ENCODE data around the gene OSGEP. TPM values are rescaled to one million over a fixed set of nuclear protein-coding genes. Genes with fewer than 3 reads are reported as not detected.

Gene OSGEP
- total RNA-seq, 1 experiment from 2014 or later: 50.8 TPM

DNA sequence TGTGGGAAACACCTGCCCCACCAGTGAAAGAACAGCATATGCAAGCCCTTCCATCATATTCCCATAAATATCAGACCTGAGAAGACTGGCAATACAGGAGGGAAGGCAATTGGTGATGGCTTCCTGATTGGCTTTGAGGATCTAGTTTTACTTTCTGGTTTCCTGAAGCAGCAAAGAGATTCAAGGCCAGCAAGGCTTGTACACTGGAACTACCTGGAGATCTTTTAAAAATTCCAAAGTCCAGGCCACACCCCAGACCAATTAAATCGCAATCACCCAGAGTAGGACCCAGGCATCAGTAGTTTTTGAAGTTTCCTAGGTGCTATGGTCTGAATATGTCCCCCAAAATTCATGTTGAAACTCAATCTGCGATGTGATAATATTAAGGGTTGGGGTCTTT is 38.4 kb downstream of the OSGEP start:
- H3K4me3 Mint-ChIP-seq: no peak overlapping the region
- Histone ChIP-seq H3K27me3 (ENCODE audit: insufficient read depth, low read length) (no peaks in the 10 kb centered on the region), H2BK20ac (ENCODE audit: low read depth, low read length, poor library complexity, severe bottlenecking) (no peak overlapping the region), H3K9ac (ENCODE audit: extremely low read depth, insufficient read length, low read length) (no peak overlapping the region), H2BK15ac (ENCODE audit: low read depth, low read length) (no peak overlapping the region), H3K4ac (ENCODE audit: low read depth, low read length) (no peak overlapping the region), H2BK5ac (ENCODE audit: insufficient read length, low read length) (no peak overlapping the region), H3K4me2 (ENCODE audit: insufficient read depth, insufficient read length, low read length) (no peak overlapping the region), H3T11ph (ENCODE audit: low read length) (no peak overlapping the region), H3K23me2 (ENCODE audit: insufficient read length, low read depth, low read length, poor library complexity, severe bottlenecking) (peaks cover 4% of the 10 kb centered on the region), H3K56ac (ENCODE audit: insufficient read length, low read depth, low read length) (no peak overlapping the region), H4K91ac (ENCODE audit: insufficient read length, low read depth, low read length) (no peak overlapping the region), H3K14ac (ENCODE audit: insufficient read depth, low read length) (no peak overlapping the region), H2BK12ac (ENCODE audit: insufficient read length, low read depth, low read length) (no peak overlapping the region), H4K5ac (ENCODE audit: insufficient read length, low read depth, low read length) (no peak overlapping the region), H2AK5ac (ENCODE audit: insufficient read length, low read length) (no peak overlapping the region), H2AFZ (ENCODE audit: low read length) (no peak overlapping the region), H3K23ac (ENCODE audit: insufficient read length, low read depth, low read length) (no peak overlapping the region), H3K27ac (ENCODE audit: insufficient read length, low read depth, low read length) (no peak overlapping the region), H3K9me3 (ENCODE audit: control insufficient read depth, low read depth, low read length) (no peaks in the 10 kb centered on the region), H3K4me1 (ENCODE audit: insufficient read depth, low read length) (no peaks in the 10 kb centered on the region), H4K8ac (replicated peaks; ENCODE audit: insufficient read length, low read depth, low read length) (no peak overlapping the region), H3K79me2 (ENCODE audit: insufficient read depth, low read length) (no peaks in the 10 kb centered on the region), H2BK120ac (ENCODE audit: low read depth, low read length, poor library complexity, severe bottlenecking) (no peak overlapping the region), H3K79me1 (ENCODE audit: insufficient read depth, low read depth, low read length, poor library complexity, severe bottlenecking) (no peaks in the 10 kb centered on the region), H3K18ac (ENCODE audit: insufficient read length, low read depth, low read length) (no peak overlapping the region), H4K20me1 (ENCODE audit: control insufficient read depth, insufficient read depth, insufficient read length) (no peaks in the 10 kb centered on the region)
- no peaks in the 10 kb centered on the region for H3K9me3 Mint-ChIP-seq
- DNase-seq: no peak
- H3K4me1 Mint-ChIP-seq: peaks cover 22 to 25% of the 10 kb centered on the region in 2 experiments
- WGBS (ENCODE audit: extremely low coverage, insufficient read length, low lambda C conversion rate): no CpG with 5 or more reads among the region's 2 CpGs
- H3K27ac Mint-ChIP-seq: no peak overlapping the region
- H3K36me3 Mint-ChIP-seq (ENCODE audit: insufficient read depth in 1 of 3, low read depth in 3 of 3): no peaks in the 10 kb centered on the region
- no peaks in the 10 kb centered on the region for H3K27me3 Mint-ChIP-seq (ENCODE audit: low read depth)
- TF ChIP-seq, protein P1, sequence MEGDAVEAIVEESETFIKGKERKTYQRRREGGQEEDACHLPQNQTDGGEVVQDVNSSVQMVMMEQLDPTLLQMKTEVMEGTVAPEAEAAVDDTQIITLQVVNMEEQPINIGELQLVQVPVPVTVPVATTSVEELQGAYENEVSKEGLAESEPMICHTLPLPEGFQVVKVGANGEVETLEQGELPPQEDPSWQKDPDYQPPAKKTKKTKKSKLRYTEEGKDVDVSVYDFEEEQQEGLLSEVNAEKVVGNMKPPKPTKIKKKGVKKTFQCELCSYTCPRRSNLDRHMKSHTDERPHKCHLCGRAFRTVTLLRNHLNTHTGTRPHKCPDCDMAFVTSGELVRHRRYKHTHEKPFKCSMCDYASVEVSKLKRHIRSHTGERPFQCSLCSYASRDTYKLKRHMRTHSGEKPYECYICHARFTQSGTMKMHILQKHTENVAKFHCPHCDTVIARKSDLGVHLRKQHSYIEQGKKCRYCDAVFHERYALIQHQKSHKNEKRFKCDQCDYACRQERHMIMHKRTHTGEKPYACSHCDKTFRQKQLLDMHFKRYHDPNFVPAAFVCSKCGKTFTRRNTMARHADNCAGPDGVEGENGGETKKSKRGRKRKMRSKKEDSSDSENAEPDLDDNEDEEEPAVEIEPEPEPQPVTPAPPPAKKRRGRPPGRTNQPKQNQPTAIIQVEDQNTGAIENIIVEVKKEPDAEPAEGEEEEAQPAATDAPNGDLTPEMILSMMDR (conservative IDR thresholded peaks at IDR 0.05): no peak
